Lung (tissue), 12 donors: Measurements from ENCODE around the gene MPPED1. TPM values are rescaled to one million over a fixed set of nuclear protein-coding genes. Genes with fewer than 3 reads are reported as not detected.

Experiments
- ATAC-seq: fragments of 200-7000 bp; cut with Tn5 transposase; one replicate; pipeline ENCODE4 v1.9.1; 2020; ENCODE audit warnings: moderate number of reproducible peaks; ENCODE audit not compliant: insufficient read depth, low FRiP score
- DNase-seq, 3 donors: peaks; one replicate each; pipeline ENCODE4 v3.0.0-alpha.2; 2013 to 2017
- H3K27ac ChIP-seq, 2 donors: one replicate each; pipeline ENCODE4 v1.5.1; 2013; ENCODE audit warnings: mild to moderate bottlenecking in 2 of 2, moderate library complexity in 2 of 2, control low read depth in 1 of 2, inconsistent platforms in 1 of 2, low read depth in 1 of 2, low read length in 1 of 2
- H3K27me3 ChIP-seq, 3 donors: one replicate each; pipeline ENCODE4 v1.5.1; 2013; ENCODE audit warnings: low read length in 2 of 3; ENCODE audit not compliant: control insufficient read depth in 3 of 3, insufficient read depth in 3 of 3
- H3K36me3 ChIP-seq, 4 donors: one replicate each; pipeline ENCODE4 v1.5.1; 2013; ENCODE audit warnings: low read length in 4 of 4, mild to moderate bottlenecking in 1 of 4, moderate library complexity in 1 of 4; ENCODE audit not compliant: control insufficient read depth in 4 of 4, insufficient read depth in 4 of 4
- H3K4me1 ChIP-seq, 5 donors: one replicate each; pipeline ENCODE4 v1.5.1; 2013; ENCODE audit warnings: low read length in 5 of 5, mild to moderate bottlenecking in 2 of 5, moderate library complexity in 1 of 5; ENCODE audit not compliant: control insufficient read depth in 5 of 5, insufficient read depth in 5 of 5
- H3K4me3 ChIP-seq: one replicate; pipeline ENCODE4 v1.5.1; 2013; ENCODE audit warnings: mild to moderate bottlenecking, control low read depth, moderate library complexity
- H3K9ac ChIP-seq, 2 donors: one replicate each; pipeline ENCODE4 v1.5.1; 2013; ENCODE audit warnings: low read length in 2 of 2, control low read depth in 1 of 2; ENCODE audit not compliant: insufficient read depth in 1 of 2
- H3K9me3 ChIP-seq, 4 donors: one replicate each; pipeline ENCODE4 v1.5.1; 2013; ENCODE audit warnings: low read length in 3 of 4, mild to moderate bottlenecking in 1 of 4, moderate library complexity in 1 of 4; ENCODE audit not compliant: control insufficient read depth in 4 of 4, insufficient read depth in 3 of 4
- WGBS, 2 donors: extraction: QIAGEN DNeasy Blood & Tissue Kit; methylation state at CpG; one replicate each; pipeline ENCODE4 v1.1.7; 2013; 5-methylcytosine and 5-hydroxymethylcytosine counted together
- polyA plus RNA-seq, 2 donors: library from polyadenylated mRNA; stranded (reverse); fragments of 200-250 nt; gene quantifications; one replicate each; pipeline ENCODE4 v1.2.1, GENCODE V29; 2013
- total RNA-seq, 2 donors: library from RNA; depleted of rRNA in 1 of 2; stranded (reverse); fragments of >200 nt in 1 of 2; gene quantifications; one replicate each; pipeline ENCODE4 v1.2.1, GENCODE V29; 2014 to 2021
- TF ChIP-seq, protein P1 (sequence below): IDR thresholded peaks from 2 replicates; pipeline ENCODE4 v1.5.1; 2012; ENCODE audit warnings: mild to moderate bottlenecking; ENCODE audit errors: control extremely low read depth, extremely low read depth
- donor health status: control.
- donor health status: control.
- donor health status: Bipolar disorder and iron deficiency.
- donor health status: healthy.
- donor health status: DM: yes; HTN: yes; CAD: no.

Gene MPPED1
- total and polyA plus RNA-seq, 4 donors = 0.05 to 0.65 TPM; not detected in 2

DNA sequence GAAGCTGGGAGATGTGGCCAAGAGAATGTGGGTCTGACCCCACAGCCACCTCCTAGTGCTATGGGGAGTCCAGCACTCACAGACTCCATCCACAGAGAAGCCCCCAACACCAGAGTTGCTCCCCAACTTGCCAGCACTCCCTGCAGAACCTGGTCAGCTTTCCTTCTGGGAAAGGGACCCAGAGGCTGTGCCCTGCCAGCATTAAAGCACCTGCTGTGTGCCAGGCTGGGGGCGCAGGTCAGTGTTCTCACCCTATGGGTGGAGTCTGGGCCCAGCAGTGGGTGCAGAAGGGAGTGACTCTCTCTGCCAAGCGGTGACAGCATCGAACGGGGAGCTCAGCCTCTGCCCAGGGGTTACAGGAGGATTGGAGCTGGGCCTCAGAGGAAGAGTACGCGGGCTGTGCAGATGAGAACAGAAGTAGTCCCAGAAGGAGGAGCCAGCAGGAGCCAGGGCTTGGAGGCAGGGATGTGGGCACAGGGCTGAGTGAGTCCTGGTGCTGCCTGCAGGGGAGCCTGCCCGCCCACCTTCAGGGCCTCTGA lies 114.4 kb downstream of the MPPED1 start:
- H3K27me3 ChIP-seq = no peaks in the 10 kb centered on the region
- no peak for DNase-seq

DNA sequence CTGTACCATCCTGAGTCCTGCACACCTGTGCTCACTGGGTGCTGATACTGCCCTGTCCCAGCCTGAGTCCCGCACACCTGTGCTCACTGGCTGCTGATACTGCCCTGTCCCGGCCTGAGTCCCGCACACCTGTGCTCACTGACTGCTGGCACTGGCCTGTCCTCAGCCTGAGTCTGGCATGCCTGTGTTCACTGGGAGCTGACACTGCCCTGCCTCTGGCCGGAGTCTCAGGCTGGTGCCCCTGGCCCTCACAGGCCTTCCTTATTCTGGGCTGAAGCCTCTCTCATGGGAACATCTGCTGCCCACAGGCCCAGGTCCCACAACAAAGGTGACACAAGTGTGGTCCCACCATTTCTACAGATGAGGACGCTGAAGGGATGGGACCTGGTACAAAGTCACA lies 115.1 kb downstream of the MPPED1 start:
- Histone ChIP-seq H3K4me1 (no peaks in the 10 kb centered on the region), H3K9me3 (peaks cover 0 to 2% (median 0%) of the 10 kb centered on the region in 4 donors), H3K4me3 (no peak overlapping the region), H3K27me3 (no peaks in the 10 kb centered on the region), H3K36me3 (no peaks in the 10 kb centered on the region), H3K9ac (no peak overlapping the region), H3K27ac (no peak overlapping the region)
- no peak for ATAC-seq
- TF ChIP-seq, protein P1, sequence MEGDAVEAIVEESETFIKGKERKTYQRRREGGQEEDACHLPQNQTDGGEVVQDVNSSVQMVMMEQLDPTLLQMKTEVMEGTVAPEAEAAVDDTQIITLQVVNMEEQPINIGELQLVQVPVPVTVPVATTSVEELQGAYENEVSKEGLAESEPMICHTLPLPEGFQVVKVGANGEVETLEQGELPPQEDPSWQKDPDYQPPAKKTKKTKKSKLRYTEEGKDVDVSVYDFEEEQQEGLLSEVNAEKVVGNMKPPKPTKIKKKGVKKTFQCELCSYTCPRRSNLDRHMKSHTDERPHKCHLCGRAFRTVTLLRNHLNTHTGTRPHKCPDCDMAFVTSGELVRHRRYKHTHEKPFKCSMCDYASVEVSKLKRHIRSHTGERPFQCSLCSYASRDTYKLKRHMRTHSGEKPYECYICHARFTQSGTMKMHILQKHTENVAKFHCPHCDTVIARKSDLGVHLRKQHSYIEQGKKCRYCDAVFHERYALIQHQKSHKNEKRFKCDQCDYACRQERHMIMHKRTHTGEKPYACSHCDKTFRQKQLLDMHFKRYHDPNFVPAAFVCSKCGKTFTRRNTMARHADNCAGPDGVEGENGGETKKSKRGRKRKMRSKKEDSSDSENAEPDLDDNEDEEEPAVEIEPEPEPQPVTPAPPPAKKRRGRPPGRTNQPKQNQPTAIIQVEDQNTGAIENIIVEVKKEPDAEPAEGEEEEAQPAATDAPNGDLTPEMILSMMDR = no peak
- 86 to 92% methylated on average over 5 of the region's 5 CpGs for WGBS, 2 donors
- no peak for DNase-seq

More for the DNA sequence above, 114.4 kb downstream of the MPPED1 start:
- TF ChIP-seq, protein P1 = no peak
- no peak for ATAC-seq
- 85 to 93% methylated on average over 7 of the region's 7 CpGs for WGBS, 2 donors
- no peak overlapping the region for H3K9ac ChIP-seq
- no peak overlapping the region for H3K4me3 ChIP-seq
- H3K9me3 ChIP-seq = peaks cover 0 to 2% (median 0%) of the 10 kb centered on the region in 4 donors
- H3K36me3 ChIP-seq = no peaks in the 10 kb centered on the region
- no peak overlapping the region for H3K27ac ChIP-seq
- H3K4me1 ChIP-seq = no peaks in the 10 kb centered on the region

DNA sequence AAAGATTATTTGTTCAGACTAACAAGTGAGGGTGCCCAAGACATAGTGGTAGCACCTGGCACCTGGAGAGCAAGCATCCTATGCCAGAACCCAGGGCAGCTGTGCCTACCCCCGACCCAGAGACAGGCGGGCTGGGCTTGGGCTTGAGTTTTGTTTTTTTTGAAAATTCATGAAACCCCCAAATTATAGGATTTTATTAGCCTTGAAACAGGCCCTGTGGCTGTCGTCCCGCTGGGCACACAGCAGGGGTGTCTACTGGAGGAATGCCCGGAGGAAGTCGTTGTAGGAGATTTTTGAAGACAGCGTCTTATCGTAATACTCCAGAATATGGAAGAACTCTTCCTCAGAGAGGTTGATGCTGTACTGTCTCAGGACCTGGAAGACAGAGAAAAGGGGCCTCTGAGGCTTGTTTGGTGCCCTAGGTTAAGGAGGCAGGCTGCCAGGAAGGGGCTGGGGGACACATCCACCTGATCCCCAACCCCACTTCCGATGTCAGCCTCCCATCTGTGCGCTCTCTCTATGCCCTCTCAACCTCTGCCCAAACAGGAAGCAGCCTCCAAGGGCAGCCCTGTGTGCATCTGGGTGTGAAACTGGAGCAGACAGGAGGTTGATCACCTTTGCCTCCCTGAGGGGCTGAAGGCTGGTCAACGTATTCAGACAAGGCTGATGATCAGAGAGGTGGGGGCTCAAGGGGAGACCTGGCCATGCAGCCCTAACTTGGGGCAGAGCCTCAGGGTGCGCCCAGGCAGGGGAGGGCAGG lies 117.0 kb downstream of the MPPED1 start:
- TF ChIP-seq, protein P1 = no peak
- Histone ChIP-seq H3K9ac (no peak overlapping the region), H3K4me1 (no peaks in the 10 kb centered on the region), H3K9me3 (peaks cover 0 to 2% (median 0%) of the 10 kb centered on the region in 4 donors), H3K27me3 (no peaks in the 10 kb centered on the region), H3K4me3 (no peak overlapping the region), H3K36me3 (no peaks in the 10 kb centered on the region), H3K27ac (no peak overlapping the region)
- ATAC-seq = no peak
- 60 to 62% methylated on average over 12 of the region's 12 CpGs for WGBS, 2 donors
- no peak for DNase-seq
